Brain microvascular endothelial cell (primary cell): ENCODE results near the gene TFR2.

Experiments
- DNase-seq: peaks from one replicate; pipeline ENCODE4 v3.0.0-alpha.2; 2020
- H3K27ac ChIP-seq: fragments of 250-450 bp; sonication (Bioruptor Pico); 2 replicates; pipeline ENCODE4 v1.5.1; 2020; ENCODE audit warnings: mild to moderate bottlenecking, moderate library complexity
- H3K27me3 ChIP-seq: fragments of 250-450 bp; sonication (Bioruptor Pico); replicated peaks from 2 replicates; pipeline ENCODE4 v1.5.1; 2020; ENCODE audit warnings: mild to moderate bottlenecking
- H3K36me3 ChIP-seq: fragments of 250-450 bp; sonication (Bioruptor Pico); replicated peaks from 2 replicates; pipeline ENCODE4 v1.5.1; 2020; ENCODE audit warnings: mild to moderate bottlenecking
- H3K4me3 ChIP-seq: 2 replicates; pipeline ENCODE4 v1.5.1; 2011; ENCODE audit warnings: low read depth, mild to moderate bottlenecking, control low read depth, low read length, moderate library complexity
- in situ Hi-C: cut with HindIII; loops from 2 replicates; pipeline ENCODE4 v1.10.0; 2017; ENCODE audit warnings: low sequenced_read_pairs, low pct_ligation_motif_present
- TF ChIP-seq, protein P1 (sequence below): IDR thresholded peaks from 2 replicates; pipeline ENCODE4 v1.5.1; 2011; ENCODE audit warnings: low read depth, mild to moderate bottlenecking, moderate library complexity, low read length, control low read depth, inconsistent platforms; ENCODE audit errors: missing control alignments

The TFR2 gene

GRCh38 chr7:100679927-100680575 lies 38.7 kb upstream of the TFR2 start:
- Histone ChIP-seq H3K27me3 (no peaks in the 10 kb centered on the region), H3K27ac (no peak overlapping the region), H3K4me3 (no peak overlapping the region), H3K36me3 (peaks cover 69% of the 10 kb centered on the region)
- in situ Hi-C loops, result no loop called here
- TF ChIP-seq, protein P1, sequence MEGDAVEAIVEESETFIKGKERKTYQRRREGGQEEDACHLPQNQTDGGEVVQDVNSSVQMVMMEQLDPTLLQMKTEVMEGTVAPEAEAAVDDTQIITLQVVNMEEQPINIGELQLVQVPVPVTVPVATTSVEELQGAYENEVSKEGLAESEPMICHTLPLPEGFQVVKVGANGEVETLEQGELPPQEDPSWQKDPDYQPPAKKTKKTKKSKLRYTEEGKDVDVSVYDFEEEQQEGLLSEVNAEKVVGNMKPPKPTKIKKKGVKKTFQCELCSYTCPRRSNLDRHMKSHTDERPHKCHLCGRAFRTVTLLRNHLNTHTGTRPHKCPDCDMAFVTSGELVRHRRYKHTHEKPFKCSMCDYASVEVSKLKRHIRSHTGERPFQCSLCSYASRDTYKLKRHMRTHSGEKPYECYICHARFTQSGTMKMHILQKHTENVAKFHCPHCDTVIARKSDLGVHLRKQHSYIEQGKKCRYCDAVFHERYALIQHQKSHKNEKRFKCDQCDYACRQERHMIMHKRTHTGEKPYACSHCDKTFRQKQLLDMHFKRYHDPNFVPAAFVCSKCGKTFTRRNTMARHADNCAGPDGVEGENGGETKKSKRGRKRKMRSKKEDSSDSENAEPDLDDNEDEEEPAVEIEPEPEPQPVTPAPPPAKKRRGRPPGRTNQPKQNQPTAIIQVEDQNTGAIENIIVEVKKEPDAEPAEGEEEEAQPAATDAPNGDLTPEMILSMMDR, result no peak
- no peak for DNase-seq

DNA sequence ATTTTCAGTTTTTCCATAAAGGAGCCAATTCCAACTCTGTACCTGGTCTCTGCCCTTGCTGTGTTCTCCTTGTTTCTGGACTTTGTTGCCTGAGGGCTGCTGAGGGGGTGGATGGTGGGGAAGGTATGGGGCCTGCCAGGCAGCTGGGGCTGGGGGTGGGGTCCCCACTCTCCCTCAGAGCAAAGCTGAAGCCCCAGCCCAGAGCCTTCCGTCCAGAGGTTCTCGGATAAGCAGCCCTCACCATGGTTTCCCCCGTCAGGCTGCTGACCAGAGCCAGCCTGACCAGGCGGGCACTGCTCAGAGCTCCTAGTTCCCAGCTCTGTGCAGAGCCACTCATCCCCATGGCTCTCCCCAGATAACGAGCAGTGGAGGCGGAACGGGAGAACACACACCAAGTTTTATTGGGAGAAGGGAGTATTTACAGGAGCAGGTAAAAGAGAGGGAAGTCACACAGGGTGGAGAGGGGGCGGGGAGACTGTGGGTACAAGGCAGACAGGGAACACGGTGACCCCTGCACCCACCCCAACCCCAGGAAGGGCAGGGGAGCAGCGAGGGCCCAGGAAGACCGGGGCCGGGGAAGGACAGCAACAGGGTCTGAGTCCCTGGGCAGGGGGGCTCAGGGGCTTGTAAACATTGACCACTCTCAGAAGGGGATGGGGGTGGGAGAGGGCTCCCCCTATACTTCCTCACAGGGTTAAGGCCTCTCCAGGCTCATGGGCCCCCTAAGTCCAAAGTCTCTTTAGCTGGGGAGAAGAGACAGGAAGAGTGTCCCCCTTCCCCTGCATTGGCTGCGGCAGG lies 38.0 kb upstream of the TFR2 start:
- in situ Hi-C loops, result no loop called here
- Histone ChIP-seq H3K27ac (no peak overlapping the region), H3K27me3 (no peaks in the 10 kb centered on the region), H3K36me3 (peaks cover 63% of the 10 kb centered on the region), H3K4me3 (no peak overlapping the region)
- DNase-seq, result no peak
- TF ChIP-seq, protein P1, result no peak

- H3K4me3 ChIP-seq, result no peak overlapping the region
- TF ChIP-seq, protein P1, result no peak
- H3K27me3 ChIP-seq, result no peaks in the 10 kb centered on the region
- no peak overlapping the region for H3K27ac ChIP-seq
- DNase-seq, result no peak
- H3K36me3 ChIP-seq, result peaks cover 54% of the 10 kb centered on the region
- in situ Hi-C loops, result no loop called here
Observed at GRCh38 chr7:100678291-100678984, 37.1 kb upstream of the TFR2 start.

GRCh38 chr7:100677308-100678267 lies 36.2 kb upstream of the TFR2 start:
- H3K36me3 ChIP-seq, result peaks cover 50% of the 10 kb centered on the region
- H3K27ac ChIP-seq, result no peak overlapping the region

More at GRCh38 chr7:100677308-100678267, 36.2 kb upstream of the TFR2 start:
- H3K4me3 ChIP-seq, result no peak overlapping the region
- TF ChIP-seq, protein P1, result no peak
- H3K27me3 ChIP-seq, result no peaks in the 10 kb centered on the region
- in situ Hi-C loops, result no loop called here
- no peak for DNase-seq
